A549 (cell line): ENCODE data around the gene POLR3B.

Experiments
- CTCF ChIP-seq: fragments of >200 bp; sonication (Bioruptor Twin); formaldehyde crosslinking; IDR thresholded peaks from 3 replicates; pipeline ENCODE4 v1.5.1; 2016
- EP300 ChIP-seq, 2 experiments: fragments of >200 bp; sonication (Bioruptor Twin); formaldehyde crosslinking; IDR thresholded peaks; 2 replicates in 1 of 2; 3 replicates in 1 of 2; pipeline ENCODE4 v1.6.1; 2016 to 2017
- JUNB ChIP-seq: fragments of >200 bp; sonication (Bioruptor Twin); formaldehyde crosslinking; IDR thresholded peaks from 2 replicates; pipeline ENCODE4 v1.6.1; 2016
- NR3C1 ChIP-seq: fragments of >200 bp; sonication (Bioruptor Twin); formaldehyde crosslinking; IDR thresholded peaks from 3 replicates; pipeline ENCODE4 v1.6.1; 2017
- POLR2A ChIP-seq: IDR thresholded peaks from 2 replicates; pipeline ENCODE4 v1.6.1; 2012; ENCODE audit warnings: mild to moderate bottlenecking, low read length
- RCOR1 ChIP-seq: fragments of 150-350 bp; IDR thresholded peaks from 2 replicates; pipeline ENCODE4 v1.6.1; 2014; ENCODE audit warnings: antibody characterized with exemption, low read length, low read depth
- RNF2 ChIP-seq: fragments of 200-600 bp; sonication (generic); IDR thresholded peaks from 2 replicates; pipeline ENCODE4 v1.6.1; 2016; ENCODE audit warnings: low read depth, mild to moderate bottlenecking, antibody characterized with exemption, moderate library complexity, borderline replicate concordance

DNA sequence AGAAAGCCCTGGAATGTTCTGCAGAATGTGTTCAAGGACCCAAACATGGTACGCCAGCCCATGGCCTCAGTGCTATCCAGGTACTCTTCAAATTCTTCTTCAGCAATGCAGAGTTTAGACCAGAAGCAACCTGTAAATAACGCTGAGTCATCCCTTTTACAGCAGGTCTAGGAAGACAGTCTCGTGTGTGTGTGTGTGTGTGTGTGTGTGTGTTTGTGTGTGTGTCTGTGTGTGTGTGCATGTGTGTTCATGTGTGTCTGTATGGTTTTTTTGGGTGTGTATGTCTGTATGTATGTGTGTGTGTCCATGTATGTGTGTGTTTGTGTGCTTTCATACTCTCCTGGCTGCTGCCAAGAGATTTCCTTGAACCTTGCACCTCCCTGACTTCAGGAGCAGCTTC lies 165.2 kb downstream of the POLR3B start:
- TF ChIP-seq RCOR1 = no peak
- no peak for TF ChIP-seq CTCF
- no peak for TF ChIP-seq JUNB
- TF ChIP-seq RNF2 = no peak
- TF ChIP-seq EP300 (IDR thresholded peaks at IDR 0.05) = no peak
- TF ChIP-seq NR3C1 = no peak
- no peak for TF ChIP-seq POLR2A
